ENCODE measurements around the gene PRR14.

PRR14 gene

DNA sequence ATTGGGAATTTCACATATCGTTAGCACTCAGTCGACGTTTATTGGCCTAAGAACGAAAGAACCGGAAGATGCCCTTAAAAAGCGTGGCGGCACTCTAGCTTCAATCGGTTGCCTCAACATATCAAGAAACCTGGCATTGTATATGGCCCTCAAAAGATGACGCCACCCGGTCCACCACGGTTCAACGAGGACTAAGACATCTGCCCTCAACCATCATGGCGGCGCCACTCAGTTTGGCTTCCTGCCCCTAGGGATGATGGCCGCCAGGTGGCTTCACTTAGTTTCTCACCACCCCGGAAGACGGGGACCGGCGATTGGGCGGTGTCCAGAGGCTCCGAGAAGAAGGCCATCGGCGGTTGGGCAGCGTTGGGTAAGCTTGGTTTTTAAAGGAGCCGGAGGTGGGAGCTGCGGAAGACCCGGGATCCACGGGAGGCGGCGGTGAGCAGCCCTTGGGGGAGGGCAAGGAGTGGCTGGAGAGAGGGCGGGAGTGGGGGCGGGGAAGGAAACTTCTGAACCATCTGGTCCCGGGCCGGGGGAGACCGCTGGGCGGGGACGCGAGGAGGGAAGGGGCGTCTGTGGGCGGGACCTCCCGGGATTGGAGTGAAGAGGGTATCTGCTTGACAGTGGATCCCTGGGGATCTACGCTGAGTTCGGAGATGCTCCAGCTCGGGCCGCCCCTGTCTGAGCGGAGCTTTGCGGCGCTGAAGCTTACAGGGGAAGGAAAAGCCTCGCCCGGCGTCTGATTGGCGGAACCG is at the start of gene PRR14:
Gene PRR14 (plus strand): TSS at position 592 of the 755 bp plus-strand sequence. CDS start 686 bp downstream, outside the sequence.
- peak; percentile 99 for DNase-seq (ENCODE audit: low spot score)

DNA sequence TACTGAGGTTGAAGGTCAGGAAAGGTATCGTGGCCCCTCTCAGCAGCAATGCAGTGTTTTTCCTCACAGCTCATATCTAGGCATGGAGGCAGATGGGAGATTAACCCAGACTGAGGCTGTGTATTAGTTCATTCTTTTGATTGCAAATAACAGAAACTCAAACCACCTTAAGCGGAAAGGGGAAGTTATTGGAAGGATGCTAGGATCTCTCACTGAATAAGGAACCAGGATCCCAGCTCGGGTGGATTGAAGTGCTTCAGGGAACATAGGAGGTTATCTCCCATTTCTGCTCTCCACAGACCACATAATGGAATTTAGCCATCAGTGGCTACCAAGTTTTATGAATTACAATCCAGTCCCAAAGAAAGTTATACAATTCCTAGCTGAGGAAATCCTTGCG is 48.8 kb upstream of the PRR14 start:
- DNase-seq (ENCODE audit: low spot score) = no peak

DNA sequence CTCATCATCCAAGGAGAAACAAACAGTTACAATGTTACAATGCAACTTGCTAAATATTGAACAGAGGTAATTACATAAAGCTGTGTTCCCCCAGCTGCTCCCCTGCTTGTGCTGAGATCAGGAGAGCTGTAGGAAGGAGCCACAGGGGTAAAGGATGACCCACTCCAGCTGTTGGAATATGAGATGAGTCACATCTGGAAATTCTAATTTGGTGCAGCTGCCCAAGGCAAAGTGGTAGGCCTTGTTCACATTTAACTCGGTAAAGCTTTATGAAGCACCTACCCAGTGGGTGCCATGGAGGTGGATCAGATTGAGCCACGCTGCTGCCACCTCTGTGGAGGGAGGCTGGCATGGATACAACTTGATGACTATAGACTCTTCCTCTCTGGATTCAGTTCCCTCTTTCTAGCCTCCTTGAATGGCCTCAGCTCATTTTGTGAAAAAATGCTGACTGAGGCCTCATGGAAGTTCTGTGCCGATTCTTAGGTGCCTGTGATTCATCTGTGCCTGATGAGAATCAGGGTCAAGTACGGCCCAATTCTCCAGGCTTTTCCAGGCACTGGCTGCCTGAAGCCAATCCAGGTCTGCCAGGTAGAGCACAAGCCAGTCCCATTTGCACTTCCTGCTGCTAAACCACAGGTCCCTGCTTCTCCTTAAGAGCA is 48.0 kb upstream of the PRR14 start:
- no peak for DNase-seq (ENCODE audit: low spot score)

DNA sequence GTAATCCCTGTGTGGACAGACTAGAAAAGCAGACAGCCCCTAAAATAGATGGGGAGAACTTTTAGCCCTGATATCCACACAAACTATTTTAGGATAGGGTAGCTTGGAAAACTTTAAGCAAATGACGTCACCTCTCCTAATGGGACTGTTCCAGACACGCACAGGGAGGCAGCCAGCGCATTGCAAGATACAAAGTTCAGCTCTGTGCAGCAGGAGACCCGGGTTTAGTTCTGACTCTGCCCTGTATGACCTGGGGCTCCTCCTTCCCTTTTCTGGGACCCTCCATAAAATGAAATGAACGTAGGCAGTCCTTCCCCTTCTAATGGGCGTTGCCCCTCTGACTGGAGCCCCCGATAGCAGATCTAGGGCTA is 46.8 kb upstream of the PRR14 start:
- no peak for DNase-seq (ENCODE audit: low spot score)

DNA sequence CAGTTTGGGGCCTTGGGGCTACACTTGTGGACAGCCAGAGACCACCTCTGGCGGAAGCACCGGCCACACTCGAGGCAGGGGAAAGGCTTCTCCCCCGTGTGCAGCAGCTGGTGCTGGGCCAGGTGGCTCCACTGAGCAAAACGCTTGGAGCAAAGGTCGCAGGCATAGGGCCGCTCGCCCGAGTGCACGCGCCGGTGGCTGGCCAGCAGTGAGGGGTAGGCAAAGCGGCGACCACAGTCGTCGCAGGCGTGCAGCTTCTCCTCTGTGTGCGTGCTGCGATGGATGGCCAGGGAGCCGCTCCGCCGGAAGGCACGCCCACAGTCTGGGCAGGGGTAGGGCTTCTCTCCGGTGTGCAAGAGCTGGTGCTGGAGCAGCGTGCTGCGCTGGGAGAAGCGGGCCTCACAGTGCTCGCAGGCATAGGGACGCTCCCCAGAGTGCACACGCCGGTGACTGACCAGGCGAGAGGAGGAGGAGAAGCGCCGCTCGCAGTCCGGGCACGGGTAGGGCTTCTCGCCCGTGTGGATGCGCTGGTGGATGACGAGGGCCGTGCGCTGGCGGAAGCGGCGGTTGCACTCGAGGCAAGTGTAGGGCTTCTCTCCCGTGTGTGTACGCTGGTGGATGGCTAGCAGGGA is 46.3 kb upstream of the PRR14 start:
- DNase-seq (ENCODE audit: low spot score) = no peak

DNA sequence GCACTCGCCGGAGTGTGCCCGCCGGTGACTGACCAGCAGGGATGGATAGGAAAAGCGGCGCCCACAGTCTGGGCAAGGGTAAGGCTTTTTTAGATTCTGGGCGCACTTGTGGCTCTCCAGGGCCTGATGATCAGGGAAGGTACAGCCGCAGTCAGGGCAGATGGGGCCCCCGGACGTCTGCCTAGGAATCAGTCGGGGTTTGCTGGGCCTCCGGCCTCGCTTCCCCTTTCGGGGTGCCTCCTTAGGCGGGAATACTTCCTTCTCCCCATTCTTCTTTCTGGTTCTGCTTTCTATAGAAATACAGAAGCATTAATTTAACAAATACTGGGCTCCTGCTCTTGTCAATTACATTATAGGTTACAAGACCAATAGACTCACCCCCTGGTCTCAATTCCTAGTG is 45.6 kb upstream of the PRR14 start:
- DNase-seq (ENCODE audit: low spot score) = no peak

DNA sequence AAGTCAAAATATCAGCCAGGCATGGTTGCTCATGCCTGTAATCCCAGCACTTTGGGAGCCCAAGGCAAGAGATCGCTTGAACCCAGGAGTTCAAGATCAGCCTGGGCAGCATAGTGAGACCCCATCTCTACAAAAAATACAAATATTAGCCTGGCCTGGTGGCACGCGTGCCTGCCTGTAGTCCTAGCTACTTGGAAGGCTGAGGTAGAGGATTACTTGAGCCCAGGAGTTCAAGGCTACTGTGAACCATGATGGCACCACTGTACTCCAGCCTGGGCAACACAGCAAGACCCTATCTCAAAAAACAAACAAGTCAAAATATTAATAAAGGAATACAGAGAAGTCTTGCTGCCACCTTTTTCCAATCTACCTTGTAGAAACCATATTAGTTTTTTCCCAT is 44.8 kb upstream of the PRR14 start:
- DNase-seq (ENCODE audit: low spot score) = no peak

DNA sequence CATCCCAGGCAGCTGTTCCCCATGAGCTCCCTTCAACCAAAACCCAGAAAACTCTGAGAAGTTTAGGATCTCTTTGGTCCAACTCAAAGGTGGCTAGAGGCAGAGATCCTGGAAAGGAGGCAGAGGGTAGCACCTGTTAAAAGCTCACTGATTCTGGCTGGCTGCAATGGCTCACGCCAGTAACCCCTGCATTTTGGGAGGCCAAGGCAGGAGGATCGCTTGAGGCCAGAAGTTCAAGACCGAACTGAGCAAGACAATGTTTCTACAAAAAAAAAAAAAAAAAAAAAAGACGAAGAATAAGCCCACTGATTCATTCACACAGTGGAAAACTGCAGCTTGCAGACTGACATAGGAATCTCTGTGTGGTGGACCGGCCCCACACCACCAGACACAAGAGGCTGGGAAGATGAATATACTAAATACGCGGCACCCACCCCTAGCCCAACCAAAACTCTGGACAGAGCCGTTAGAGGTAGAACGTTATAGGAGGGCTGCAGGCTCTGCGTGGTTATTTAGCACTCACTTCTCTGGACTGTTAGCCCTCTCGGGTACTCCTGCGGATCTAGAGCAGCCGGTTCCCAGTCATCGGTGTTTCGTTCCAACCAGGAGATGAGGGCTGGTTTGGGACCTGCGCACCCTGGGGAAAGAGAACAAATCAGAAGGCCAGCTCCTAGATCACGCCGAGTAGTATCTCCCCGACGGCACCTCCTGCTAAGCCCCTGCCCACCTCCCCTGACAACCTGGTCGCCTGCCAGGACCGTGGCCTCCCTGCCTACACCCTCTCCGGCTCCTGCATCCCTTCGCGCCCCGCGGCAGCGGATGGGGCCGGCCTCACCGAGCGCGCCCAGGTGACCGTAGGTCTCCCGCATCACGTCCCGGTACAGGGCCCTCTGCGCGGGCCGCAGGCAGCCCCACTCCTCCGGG is 41.5 kb upstream of the PRR14 start:
- peak; percentile 16 for DNase-seq (ENCODE audit: low spot score)

DNA sequence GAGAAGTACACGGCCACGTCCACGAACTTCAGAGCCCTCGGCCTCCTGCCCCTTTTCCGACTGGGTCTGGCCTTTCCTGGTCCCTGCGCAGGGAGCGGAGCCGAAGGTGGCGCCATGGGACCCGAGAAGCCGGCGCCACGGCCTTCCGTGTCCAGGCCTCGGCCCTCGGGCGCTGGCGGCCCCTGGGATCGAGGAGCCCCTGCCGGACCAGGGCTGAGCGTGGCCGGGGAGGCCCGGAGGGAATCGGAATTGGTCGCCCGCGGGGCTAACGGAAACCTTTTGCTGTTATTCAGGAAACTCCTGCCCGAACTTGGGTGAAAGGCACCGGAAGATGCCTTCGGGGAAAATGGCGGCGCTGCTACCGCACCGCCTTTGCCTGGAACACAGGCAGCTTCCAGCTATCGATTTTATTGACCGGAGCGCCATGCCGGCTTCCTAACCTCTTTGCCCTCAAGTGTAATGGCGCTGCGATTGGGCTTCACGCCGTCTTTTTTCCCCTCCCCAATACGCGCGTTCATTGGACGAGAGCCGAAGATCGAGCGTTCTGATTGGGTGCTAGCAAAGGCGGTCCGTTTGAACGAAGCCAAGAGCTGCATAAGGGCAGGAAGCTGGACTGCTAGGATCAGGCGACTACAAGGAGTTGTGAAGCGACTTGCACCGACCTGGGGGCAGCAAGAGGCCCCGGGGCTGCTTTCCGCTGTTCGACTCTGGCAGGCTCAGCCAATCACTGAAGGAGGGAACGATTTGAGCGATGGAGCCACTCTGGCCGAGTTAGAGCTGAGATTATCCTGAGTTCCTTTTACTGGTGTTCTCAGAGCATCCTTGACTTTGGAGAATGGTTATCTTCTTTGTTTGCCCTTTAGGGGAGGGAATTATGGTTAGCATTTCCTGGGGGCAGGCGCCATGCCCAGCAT is 40.6 kb upstream of the PRR14 start, which contains the start of gene ZNF689:
Gene ZNF689 (minus strand): TSS at position 464 of the 914 bp plus-strand sequence. CDS start 348 bp downstream, at position 116.
- peak; percentile 99 for DNase-seq (ENCODE audit: low spot score)

DNA sequence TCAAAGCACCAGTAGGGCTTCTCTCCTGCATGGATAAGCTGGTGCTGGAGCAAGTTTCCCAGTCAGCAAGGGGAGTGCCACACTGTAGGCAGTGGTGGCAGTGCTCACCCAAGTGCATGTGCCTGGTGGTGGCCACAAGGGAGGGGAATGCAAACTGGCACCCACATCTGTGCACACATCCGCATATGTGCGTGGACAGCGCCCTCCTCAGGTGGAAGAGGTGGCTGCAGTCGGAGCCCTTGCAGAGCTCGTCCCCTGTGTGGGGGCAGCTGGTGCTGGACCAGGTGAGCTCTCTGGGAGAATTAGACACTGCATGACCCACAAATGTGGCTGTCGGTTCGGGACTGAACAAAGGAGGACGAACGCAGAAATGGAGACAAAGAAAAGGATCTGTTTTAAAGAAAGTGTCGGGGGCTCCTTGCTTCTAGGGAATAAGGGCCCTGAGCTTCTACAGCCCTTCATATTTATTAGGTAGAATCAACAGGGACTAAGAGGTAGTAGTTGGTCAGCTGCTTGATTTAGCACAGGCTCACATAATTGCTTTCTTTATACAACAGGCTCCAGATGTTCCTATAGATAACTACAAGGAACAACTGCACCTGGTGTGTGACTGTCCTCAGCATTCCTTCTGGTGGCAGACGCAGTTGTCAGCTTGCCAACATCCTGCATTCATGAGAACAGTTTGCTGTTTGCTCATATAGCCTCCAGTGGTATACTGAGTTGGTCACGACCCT is 35.2 kb upstream of the PRR14 start:
- peak; percentile 72 for DNase-seq (ENCODE audit: low spot score)

DNA sequence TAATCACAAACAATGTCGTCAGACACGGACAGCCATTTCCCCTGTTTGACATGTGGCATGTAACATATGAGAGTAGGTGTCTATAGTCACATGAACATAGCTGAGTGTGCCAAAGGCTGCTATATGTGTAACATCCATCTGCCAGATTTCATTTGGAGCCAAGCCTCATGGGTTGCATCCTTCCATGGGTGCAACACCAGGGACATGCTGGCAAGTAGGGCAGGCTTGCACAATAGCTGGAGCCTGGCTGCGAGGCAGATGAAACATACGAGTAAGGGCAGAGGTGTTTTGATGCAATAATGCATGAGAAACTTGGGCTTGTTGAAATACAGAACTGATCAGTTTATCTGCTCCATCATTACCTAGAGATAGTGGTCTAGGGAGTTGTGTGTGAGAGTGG is 31.6 kb upstream of the PRR14 start:
- no peak for DNase-seq (ENCODE audit: low spot score)

DNA sequence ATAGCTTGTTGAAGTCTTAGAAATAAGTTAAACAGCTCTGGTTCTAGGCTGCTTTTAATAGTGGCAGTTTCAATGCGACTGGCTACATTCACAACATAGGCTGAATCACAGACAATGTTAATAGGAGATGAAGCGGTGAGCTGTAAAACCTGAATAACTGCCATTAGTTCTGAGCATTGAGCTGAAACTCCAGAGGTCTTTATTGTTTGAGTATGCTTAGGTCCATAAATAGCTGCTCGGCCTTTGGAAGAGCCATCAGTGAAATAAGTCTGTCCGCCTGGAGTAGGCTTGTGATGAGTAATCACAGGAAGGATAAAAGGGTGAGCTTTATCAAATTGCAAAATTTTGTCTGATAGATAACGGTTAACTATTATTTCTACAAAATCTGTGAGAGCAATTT is 31.1 kb upstream of the PRR14 start:
- DNase-seq (ENCODE audit: low spot score) = no peak

DNA sequence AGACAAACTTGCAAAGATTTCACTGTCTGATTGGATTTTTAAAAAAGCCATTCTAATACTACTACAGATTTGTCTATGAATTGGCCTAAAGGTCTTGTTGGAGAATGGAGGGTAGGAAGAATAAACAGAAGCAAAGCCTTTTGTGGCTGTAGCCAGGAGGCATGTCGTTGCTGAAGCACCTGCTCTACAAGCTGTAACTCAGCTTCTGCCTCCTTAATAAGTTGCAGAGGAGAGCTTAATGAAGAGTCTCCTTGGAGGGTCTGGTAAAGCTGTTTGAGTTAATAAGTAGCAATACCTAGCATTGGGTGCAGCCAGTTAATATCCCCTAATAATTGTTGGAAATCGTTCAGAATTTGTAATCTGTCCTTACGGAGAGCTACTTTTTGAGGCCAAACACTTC is 30.6 kb upstream of the PRR14 start:
- DNase-seq (ENCODE audit: low spot score) = no peak

DNA sequence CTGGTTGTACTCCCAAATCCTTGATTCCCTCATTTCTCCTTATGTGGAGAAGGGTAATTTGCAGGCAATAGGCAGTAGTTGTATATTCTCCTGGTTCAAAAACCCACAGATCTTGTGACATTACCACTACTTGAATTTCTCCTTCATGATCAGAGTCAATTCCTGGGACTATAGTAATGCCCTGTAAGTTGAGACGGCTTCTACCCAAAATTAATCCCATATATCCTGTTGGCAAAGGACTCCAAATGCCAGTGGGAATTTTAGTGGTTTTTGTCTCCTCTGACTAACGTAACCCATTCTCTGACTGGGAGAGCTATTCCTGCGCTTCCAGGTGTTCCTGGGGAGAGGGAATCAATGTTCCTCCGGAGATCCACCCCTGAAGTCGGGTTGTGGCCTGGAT is 29.0 kb upstream of the PRR14 start:
- DNase-seq (ENCODE audit: low spot score) = no peak

DNA sequence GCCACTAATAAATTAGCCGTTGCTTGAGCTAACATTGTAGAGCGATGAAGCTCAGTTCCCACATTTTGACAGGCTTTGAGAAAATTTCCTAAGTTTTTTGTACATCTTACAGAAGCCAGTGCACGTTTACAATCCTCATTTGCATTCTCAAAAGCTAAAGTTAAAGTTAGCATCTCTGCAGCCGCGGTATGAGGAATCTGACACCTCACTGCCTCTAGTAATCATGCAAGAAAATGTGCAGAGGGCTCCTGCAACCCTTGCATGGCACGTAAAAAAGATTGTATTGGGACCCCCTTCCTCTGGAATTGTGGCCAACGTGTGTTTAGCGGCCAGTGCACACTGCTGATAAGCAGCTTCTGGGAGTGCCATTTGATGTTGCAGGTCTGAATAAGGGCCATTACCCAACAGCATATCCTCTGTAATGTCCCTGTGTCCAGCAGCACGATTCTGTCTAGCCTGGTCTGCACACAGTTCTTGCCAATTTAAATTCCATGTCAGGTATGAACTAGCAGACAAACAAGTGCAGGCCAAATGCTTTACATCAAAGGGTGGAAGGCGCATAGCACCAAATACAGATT is 28.2 kb upstream of the PRR14 start:
- no peak for DNase-seq (ENCODE audit: low spot score)

DNA sequence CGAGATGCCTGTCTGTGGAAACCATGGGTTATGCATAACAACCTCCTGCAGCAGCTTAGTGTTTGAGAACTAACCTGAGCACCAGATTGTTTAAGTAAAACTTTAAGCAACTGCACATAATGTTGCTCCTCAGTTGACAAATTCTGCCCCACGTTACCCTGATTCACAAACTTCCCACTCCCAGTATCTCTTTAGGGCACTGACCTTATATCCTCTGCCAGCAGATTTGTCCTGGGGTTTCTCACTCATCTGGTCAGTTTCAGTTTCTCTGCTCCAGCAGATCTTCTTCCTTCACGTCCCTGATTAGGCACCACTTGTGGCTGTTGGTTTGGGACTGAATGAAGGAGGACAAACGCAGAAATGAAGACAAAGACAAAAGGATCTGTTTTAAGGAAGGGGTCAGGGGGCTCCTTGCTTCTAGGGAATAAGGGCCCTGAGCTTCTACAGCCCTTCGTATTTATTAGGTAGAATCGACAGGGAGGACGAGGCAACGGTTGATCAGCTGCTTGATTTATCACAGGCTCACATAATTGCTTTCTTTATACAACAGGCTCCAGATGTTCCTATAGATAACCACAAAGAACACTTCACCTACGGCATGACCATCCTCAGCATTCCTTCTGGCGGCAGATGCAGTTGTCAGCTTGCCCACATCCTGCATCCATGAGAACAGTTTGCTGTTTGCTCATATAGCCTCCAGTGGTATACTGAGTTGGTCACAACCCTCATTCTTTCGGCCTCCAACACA is 27.1 kb upstream of the PRR14 start:
- no peak for DNase-seq (ENCODE audit: low spot score)

DNA sequence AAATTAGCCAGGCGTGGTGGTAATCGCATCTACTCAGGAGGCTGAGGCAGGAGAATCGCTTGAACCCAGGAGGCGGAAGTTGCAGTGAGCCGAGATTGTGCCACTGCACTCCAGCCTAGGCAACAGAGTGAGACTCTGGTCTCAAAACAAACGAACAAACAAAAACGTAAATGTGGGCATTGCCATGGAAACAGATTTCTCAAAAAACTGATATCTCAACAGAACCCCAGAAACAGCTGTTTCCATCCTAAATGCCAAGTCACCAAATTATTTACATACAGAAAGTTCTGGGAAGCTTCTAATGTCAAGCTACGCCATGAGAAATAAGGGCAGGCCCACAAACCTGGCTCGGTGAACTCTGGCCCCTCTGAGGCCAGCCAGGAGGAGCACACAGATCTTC is 24.5 kb upstream of the PRR14 start:
- DNase-seq (ENCODE audit: low spot score) = no peak

DNA sequence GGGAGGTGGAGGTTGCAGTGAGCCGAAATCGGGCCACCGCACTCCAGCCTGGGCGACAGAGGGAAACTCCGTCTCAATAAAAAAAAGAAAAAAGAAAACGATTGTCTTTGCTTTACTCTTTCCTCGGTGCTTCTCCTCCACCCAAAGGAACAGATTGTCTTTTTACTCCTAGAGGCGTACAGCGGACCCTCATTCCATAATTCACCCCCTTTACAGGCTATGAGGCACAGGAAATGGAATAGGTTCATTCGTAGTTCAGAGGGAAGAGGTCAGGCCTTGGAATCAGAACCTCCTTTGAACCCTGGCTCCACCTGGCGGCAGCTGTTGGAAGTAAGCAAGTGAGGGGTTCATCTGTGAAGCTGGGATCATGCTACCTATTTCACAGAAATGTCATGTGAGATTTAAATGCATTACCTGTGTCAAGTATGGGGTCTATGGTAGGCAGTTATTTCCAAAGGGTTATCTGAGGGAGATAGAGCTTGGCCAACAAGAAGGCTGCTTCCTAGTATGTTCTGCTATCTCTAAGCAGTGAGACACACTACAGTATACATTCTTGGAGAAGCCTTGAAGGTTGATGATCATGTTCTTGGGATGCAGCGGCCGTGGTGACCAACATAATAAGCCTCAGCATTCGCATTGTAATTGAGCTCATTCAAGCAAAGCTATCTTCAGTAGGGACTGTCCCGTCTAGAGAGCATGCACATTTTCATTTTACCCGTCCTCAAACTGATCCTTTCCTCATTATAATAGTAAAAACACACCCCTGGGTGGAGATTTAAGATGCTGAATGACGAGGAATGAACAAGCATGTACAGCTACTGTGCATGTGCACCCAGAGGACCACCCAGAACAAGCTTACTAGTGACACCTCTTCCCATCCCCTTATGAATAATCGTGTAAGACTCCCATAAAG is 21.9 kb upstream of the PRR14 start:
- peak; percentile 92 for DNase-seq (ENCODE audit: low spot score)

All from NAMALWA (cell line).